Uterus (tissue), 4 donors: ENCODE results near the gene ACACB. TPM values are rescaled to one million over a fixed set of nuclear protein-coding genes. Genes with fewer than 3 reads are reported as not detected.

Source experiments
- DNase-seq, 2 donors: peaks; one replicate each; pipeline ENCODE4 v3.0.0-alpha.2; 2019 to 2020
- H3K27ac ChIP-seq, 2 donors: fragments of 200-600 bp; sonication (generic); 1 replicate in 1 of 2; 2 replicates in 1 of 2; pipeline ENCODE4 v1.5.1; 2016 to 2018
- H3K27me3 ChIP-seq, 2 donors: fragments of 200-600 bp; sonication (generic); one replicate each; pipeline ENCODE4 v1.5.1; 2018 to 2019; ENCODE audit warnings: control low read depth in 1 of 2
- H3K36me3 ChIP-seq, 2 donors: fragments of 200-600 bp; sonication (generic); one replicate each; pipeline ENCODE4 v1.5.1; 2019; ENCODE audit warnings: control low read depth in 1 of 2
- H3K4me1 ChIP-seq, 2 donors: fragments of 200-600 bp; sonication (generic); one replicate each; pipeline ENCODE4 v1.5.1; 2018 to 2019; ENCODE audit warnings: control low read depth in 1 of 2
- H3K4me3 ChIP-seq, 2 donors: fragments of 200-600 bp; sonication (generic); 1 replicate in 1 of 2; 2 replicates in 1 of 2; pipeline ENCODE4 v1.5.1; 2018 to 2019; ENCODE audit warnings: mild to moderate bottlenecking in 1 of 2
- H3K9me3 ChIP-seq, 2 donors: fragments of 200-600 bp; sonication (generic); one replicate each; pipeline ENCODE4 v1.5.1; 2019; ENCODE audit warnings: control low read depth in 1 of 2
- POLR2A ChIP-seq, 2 donors: fragments of 450-650 bp; IDR thresholded peaks; one replicate each; pipeline ENCODE4 v1.6.1; 2016; ENCODE audit warnings: antibody characterized with exemption in 2 of 2, mild to moderate bottlenecking in 1 of 2, moderate library complexity in 1 of 2
- intact Hi-C: fragments of 100-400 bp; cut with DNase I; formaldehyde crosslinking; loops from one replicate; pipeline ENCODE4 v1.15.1; 2023; ENCODE audit warnings: low total_unique reads
- total RNA-seq, 4 donors: library from RNA; depleted of rRNA in 3 of 4; stranded (reverse); fragments of >200 nt in 3 of 4; gene quantifications; one replicate each; pipeline versions ENCODE4 v1.1.0 to v1.2.4, GENCODE V29; 2014 to 2023
- TF ChIP-seq, protein P1 (sequence below), 4 experiments: fragments of 200-600 bp in 2 of 4; fragments of 450-650 bp in 2 of 4; sonication (generic) in 2 of 4; IDR thresholded peaks; one replicate each; pipeline ENCODE4 v1.5.1; 2016 to 2019; ENCODE audit warnings: antibody characterized with exemption in 4 of 4, mild to moderate bottlenecking in 2 of 4, moderate library complexity in 1 of 4
- donor health status: DM: yes; HTN: yes; CAD: no.

ACACB gene
- total RNA-seq, 4 donors from 2014 or later, result 22.0 to 137 (median 97.2) TPM

DNA sequence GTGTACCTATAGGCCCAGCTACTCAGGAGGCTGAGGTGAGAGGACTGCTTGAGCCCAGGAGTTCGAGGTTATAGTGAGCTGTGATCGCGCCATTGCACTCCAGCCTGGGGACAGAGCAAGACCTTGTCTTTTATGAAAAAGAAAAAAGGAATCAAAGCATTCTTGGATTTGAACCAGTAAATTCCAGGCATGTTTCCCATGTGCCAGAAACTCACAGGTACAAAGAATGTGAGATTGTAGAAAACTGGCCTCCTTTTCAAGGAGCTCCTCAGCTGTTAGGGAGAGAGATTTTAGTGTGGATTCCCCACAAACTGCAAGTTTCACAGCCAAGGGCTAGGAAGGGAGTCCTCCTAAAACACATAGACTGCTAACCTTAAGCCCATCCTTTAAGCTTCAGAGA lies 97.7 kb downstream of the ACACB start:
- intact Hi-C loops, result no loop called here
- H3K4me3 ChIP-seq, result no peak overlapping the region
- H3K9me3 ChIP-seq, result no peaks in the 10 kb centered on the region
- H3K36me3 ChIP-seq, result no peaks in the 10 kb centered on the region
- TF ChIP-seq POLR2A (IDR thresholded peaks at IDR 0.05), result no peak
- TF ChIP-seq, protein P1, sequence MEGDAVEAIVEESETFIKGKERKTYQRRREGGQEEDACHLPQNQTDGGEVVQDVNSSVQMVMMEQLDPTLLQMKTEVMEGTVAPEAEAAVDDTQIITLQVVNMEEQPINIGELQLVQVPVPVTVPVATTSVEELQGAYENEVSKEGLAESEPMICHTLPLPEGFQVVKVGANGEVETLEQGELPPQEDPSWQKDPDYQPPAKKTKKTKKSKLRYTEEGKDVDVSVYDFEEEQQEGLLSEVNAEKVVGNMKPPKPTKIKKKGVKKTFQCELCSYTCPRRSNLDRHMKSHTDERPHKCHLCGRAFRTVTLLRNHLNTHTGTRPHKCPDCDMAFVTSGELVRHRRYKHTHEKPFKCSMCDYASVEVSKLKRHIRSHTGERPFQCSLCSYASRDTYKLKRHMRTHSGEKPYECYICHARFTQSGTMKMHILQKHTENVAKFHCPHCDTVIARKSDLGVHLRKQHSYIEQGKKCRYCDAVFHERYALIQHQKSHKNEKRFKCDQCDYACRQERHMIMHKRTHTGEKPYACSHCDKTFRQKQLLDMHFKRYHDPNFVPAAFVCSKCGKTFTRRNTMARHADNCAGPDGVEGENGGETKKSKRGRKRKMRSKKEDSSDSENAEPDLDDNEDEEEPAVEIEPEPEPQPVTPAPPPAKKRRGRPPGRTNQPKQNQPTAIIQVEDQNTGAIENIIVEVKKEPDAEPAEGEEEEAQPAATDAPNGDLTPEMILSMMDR (IDR thresholded peaks at IDR 0.05), result no peak
- H3K27me3 ChIP-seq, result no peaks in the 10 kb centered on the region
- H3K4me1 ChIP-seq, result no peaks in the 10 kb centered on the region
- no peak overlapping the region for H3K27ac ChIP-seq
- no peak for DNase-seq

DNA sequence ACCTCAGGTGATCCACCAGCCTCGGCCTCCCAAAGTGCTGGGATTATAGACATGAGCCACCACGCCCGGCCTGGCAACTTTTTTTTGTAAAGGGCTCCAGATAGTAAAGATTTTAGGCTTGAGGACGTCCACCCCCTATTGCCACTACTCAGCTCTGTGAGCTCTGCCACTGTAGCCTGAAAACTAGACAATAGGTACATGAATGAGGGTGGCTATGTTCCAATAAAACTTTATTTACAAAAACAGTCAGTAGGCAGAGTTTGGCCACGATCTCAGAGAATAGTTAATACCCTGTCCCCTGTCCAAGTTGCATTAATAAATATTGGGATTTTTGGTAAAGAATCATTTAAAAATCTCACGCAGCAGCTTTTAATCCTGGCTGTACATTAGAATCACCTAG lies 102.6 kb downstream of the ACACB start:
- DNase-seq, result no peak
- Histone ChIP-seq H3K27me3 (no peaks in the 10 kb centered on the region), H3K36me3 (no peaks in the 10 kb centered on the region), H3K4me3 (no peak overlapping the region), H3K27ac (no peak overlapping the region), H3K9me3 (no peaks in the 10 kb centered on the region), H3K4me1 (no peaks in the 10 kb centered on the region)
- TF ChIP-seq POLR2A (IDR thresholded peaks at IDR 0.05), result no peak
- TF ChIP-seq, protein P1 (IDR thresholded peaks at IDR 0.05), result no peak
- intact Hi-C loops, result no loop called here

DNA sequence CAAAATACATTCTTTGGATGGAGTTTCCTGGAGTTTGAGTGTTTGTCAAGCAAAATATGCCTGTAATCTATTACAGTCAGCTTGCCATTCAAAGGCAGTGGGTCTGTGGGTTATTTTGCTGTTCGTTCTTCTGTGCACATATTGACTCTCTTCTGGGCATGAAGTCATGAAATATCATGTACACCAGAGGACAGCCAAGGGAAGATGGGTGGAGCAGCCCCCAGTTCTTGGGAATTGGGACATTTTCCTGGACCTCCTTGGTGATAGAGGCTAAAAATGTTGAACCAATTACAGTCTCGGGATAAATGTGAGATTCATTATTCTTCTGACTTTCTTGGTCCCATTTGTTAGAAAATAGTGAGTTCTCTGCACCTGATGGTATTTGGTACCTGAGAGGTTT lies 103.6 kb downstream of the ACACB start:
- intact Hi-C loops, result no loop called here
- H3K4me3 ChIP-seq, result no peak overlapping the region

DNA sequence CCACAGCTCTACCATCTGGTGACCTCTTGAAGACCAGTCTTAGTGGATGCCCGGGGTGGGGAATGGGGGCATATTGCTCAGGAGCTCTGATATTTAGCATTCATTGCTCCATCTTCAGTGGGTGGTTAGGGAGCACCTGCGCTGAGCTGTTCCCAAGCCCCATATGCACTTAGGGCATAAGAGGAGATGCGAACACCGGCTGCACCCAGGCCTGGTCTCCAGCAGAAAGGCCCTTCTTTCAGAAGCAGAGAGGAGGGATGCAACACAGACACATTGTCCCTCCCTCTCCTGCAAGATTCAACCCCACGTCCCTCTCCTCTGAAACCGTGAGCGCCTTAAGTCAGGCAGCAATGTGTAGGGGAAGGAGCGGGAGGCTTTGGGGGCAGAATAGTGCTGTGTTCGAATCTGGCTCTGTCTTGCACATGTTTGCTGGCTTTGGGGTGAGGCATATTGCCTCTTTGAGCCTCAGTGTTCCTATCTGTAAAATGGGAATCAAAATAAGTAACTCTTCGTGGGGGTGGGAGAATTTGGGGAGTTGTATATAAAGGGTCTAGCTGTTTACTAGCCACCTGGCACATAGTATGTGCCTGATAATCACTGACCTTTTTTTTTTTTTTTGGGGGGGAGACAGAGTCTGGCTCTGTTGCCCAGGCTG lies 105.0 kb downstream of the ACACB start:
- Histone ChIP-seq H3K27me3 (no peaks in the 10 kb centered on the region), H3K27ac (no peak overlapping the region), H3K4me3 (no peak overlapping the region), H3K36me3 (no peaks in the 10 kb centered on the region), H3K4me1 (no peaks in the 10 kb centered on the region), H3K9me3 (no peaks in the 10 kb centered on the region)
- no peak for TF ChIP-seq POLR2A (IDR thresholded peaks at IDR 0.05)
- TF ChIP-seq, protein P1 (IDR thresholded peaks at IDR 0.05), result no peak
- intact Hi-C loops, result no loop called here
- no peak for DNase-seq

More for the DNA sequence above, 103.6 kb downstream of the ACACB start:
- no peak for DNase-seq
- TF ChIP-seq, protein P1 (IDR thresholded peaks at IDR 0.05), result no peak
- TF ChIP-seq POLR2A (IDR thresholded peaks at IDR 0.05), result no peak
- H3K27me3 ChIP-seq, result no peaks in the 10 kb centered on the region
- H3K9me3 ChIP-seq, result no peaks in the 10 kb centered on the region
- no peaks in the 10 kb centered on the region for H3K36me3 ChIP-seq
- no peak overlapping the region for H3K27ac ChIP-seq
- no peaks in the 10 kb centered on the region for H3K4me1 ChIP-seq

DNA sequence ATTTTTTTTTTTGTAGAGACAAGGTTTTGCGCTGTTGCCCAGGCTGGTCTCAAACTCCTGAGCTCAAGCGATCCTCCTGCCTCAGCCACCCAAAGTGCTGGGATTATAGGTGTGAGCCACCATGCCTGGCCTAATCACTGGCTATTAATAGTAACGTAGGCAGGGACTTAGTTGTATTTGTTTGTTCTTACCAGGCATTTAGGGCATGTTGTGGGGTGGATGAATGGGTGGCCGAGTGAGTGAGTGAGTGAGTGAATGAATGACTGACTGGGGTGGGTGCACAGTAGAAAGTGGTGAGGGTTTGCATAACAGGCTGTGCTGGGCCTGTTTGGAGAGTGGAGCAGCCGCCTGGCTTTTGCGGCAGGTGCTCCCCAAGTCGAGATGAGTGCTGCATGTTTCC lies 105.7 kb downstream of the ACACB start:
- no peak overlapping the region for H3K27ac ChIP-seq
- no peaks in the 10 kb centered on the region for H3K9me3 ChIP-seq
- no peaks in the 10 kb centered on the region for H3K4me1 ChIP-seq
- DNase-seq, result no peak
- no peaks in the 10 kb centered on the region for H3K36me3 ChIP-seq
- TF ChIP-seq, protein P1 (IDR thresholded peaks at IDR 0.05), result no peak
- TF ChIP-seq POLR2A (IDR thresholded peaks at IDR 0.05), result no peak
- no peak overlapping the region for H3K4me3 ChIP-seq
- intact Hi-C loops, result no loop called here
- H3K27me3 ChIP-seq, result no peaks in the 10 kb centered on the region
